C4-2B (cell line): Measurements from ENCODE around the gene ALDH1L1.
A peak's percentile ranks its signal among the peaks of the same experiment; 100 is the strongest.
"Not testable (repeated sequence)": the region's sequence is repeated elsewhere in the genome, so short reads cannot be mapped to it uniquely, and the experiment has no call there.

Source experiments
- H3K27ac ChIP-seq: fragments of 450-650 bp; 2 replicates; pipeline ENCODE4 v1.5.1; 2017
- ZFX ChIP-seq: fragments of 450-650 bp; IDR thresholded peaks from 2 replicates; pipeline ENCODE4 v1.6.1; 2017
- TF ChIP-seq, protein P1 (sequence below): fragments of 450-650 bp; conservative IDR thresholded peaks from 2 replicates; pipeline ENCODE4 v1.5.1; 2017; ENCODE audit warnings: mild to moderate bottlenecking

The ALDH1L1 gene

DNA sequence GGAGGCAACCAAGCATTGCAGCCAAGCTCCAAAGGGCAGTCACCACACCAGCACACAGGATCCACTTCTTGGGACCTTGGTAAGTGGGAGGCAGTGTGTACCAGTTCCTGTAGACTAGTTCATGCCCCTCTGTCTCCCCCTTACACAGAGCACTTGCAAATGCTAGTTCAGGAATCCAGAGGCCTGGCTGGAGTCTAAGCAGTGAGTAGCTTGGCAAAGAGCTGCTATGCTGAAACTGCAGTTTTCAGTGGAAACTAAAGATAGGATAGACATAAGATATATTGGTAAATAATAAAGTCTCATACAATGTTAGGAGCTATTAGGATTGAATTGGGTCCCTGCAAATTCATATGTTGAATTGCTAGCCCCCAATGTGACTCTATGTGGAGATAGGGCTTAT, 82.6 kb downstream of the ALDH1L1 start:
- no peak overlapping the region for H3K27ac ChIP-seq
- TF ChIP-seq, protein P1, sequence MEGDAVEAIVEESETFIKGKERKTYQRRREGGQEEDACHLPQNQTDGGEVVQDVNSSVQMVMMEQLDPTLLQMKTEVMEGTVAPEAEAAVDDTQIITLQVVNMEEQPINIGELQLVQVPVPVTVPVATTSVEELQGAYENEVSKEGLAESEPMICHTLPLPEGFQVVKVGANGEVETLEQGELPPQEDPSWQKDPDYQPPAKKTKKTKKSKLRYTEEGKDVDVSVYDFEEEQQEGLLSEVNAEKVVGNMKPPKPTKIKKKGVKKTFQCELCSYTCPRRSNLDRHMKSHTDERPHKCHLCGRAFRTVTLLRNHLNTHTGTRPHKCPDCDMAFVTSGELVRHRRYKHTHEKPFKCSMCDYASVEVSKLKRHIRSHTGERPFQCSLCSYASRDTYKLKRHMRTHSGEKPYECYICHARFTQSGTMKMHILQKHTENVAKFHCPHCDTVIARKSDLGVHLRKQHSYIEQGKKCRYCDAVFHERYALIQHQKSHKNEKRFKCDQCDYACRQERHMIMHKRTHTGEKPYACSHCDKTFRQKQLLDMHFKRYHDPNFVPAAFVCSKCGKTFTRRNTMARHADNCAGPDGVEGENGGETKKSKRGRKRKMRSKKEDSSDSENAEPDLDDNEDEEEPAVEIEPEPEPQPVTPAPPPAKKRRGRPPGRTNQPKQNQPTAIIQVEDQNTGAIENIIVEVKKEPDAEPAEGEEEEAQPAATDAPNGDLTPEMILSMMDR = no peak
- no peak for TF ChIP-seq ZFX

- H3K27ac ChIP-seq = not testable (repeated sequence)
Observed at GRCh38 chr3:126096274-126096673, 84.1 kb downstream of the ALDH1L1 start.

- H3K27ac ChIP-seq = not testable (repeated sequence)
Observed at GRCh38 chr3:126092128-126092527, 88.3 kb downstream of the ALDH1L1 start.

DNA sequence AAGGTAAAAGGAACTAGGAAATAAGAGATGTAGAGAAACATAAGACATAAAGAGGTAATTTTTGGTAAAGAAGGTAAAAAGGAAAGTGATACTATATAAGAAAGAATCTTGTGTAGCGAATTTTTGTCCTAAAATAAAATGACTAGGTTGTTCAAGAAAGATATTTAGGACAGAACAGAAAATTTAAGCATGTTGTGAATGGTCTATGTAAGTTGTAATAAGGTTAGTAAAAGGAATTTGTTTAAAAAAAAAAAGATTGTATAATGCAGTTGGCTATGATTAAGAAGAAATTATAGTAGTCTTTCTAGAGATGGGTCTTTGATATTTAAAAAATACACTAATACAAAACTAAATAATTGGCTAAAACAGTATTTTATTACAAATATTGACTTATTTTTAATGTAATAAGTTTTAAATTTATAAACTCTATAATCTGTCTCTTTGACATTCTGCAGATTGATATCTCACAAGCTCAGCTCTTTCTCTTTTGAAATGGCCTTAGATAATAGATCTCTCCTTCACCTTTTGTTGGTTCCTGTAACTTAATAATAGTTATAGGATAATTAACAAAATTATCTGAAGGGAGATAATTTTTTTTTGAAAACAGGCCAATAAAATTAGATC, 92.7 kb downstream of the ALDH1L1 start:
- H3K27ac ChIP-seq = no peak overlapping the region
- TF ChIP-seq, protein P1 = no peak
- TF ChIP-seq ZFX = no peak

- H3K27ac ChIP-seq = no peak overlapping the region
- TF ChIP-seq ZFX = no peak
- TF ChIP-seq, protein P1 = no peak
Observed at GRCh38 chr3:126085841-126086240, 94.5 kb downstream of the ALDH1L1 start.

DNA sequence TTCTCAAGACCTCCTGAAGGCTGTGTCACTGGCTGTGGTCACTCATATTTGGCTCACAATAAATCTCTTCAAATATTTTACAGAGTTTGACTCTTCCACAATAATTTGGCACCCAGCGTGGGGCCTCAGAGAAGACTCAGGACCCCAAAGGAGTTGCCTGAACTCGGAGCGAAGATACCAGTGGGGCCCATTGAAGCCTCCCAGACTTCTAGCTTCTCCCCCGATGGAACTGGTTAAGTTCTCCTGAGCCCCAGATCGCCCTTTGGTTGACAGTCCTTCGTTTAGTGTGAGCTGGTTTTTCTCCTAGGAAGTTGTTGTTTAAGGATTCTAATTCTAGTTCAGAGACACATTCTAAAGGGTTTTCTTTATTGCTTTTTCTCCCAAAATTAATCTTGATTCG, 95.1 kb downstream of the ALDH1L1 start:
- no peak for TF ChIP-seq ZFX
- TF ChIP-seq, protein P1 = no peak
- no peak overlapping the region for H3K27ac ChIP-seq

DNA sequence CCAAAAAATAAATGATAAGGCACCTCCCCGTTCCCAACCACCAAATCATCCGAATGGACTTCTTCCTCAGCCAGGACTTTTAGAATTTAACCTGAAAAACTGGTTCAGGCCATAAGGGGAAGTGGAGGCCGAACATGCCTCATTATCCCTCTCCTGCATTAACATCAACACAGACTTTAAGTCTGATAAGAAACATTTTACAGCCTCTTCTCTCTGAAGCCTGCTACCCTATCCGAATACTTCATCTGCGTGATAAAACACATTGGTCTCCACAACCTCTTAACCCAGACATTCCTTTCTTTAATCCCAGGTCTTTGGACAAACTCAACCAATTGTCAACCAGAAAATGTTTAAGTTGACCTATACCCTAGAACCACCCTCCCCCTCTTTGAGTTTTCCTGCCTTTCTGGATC, 95.6 kb downstream of the ALDH1L1 start:
- H3K27ac ChIP-seq = no peak overlapping the region
- TF ChIP-seq ZFX = no peak
- TF ChIP-seq, protein P1 = no peak

DNA sequence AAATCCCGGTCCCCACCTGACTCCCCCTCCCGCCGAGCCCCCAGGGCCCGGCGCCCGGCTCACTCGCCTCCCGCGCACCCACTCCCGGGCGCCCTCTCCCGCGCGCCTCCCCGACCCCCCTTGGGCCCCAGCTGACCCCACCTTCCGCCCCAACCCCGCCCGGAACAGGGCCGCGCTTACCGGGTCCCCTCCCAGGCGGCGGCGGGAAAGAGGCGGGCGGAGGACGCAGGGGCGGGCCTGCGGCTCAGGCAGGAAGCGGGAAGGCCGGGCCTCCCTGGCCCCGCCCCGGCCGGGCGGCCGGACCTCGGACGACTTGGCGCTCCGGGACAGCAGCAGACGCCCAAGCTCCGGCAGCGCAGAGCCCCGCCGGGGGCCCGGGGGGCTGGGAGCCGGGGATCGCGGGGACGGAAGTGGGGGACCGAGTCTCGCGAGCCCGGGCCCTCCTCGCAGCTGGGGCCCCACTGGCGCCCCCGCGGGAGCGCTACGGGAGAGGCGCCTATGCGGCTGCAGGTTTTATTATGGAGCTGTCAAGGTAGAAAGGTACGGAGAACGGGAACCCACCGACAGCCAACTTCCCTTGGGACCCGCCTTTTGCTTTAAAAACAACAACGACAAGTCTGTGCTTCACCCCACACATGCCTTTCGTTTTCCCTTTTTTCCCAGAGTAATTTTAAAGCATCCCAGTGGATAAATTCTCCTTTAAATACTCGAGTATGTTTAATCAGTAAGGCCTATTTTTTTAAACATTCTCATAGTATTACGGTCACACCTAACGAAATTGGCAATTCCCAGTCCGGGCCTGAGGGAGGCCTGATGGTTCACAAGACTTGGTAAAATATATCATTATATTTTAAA, 96.2 kb downstream of the ALDH1L1 start, which contains the start of gene SLC41A3:
TSS of gene SLC41A3 (minus strand) at position 212 of the 855 bp plus-strand sequence. CDS start 15,905 bp downstream, outside the sequence.
- TF ChIP-seq, protein P1 = peak; percentile 69
- peak; percentile 66 for TF ChIP-seq ZFX

More for the DNA sequence above, 96.2 kb downstream of the ALDH1L1 start, which contains the start of gene SLC41A3:
- H3K27ac ChIP-seq = peak within 1 kb of the TSS; percentile 76
